ENCODE results near the gene LCN2. TPM values are rescaled to one million over a fixed set of nuclear protein-coding genes. Genes with fewer than 3 reads are reported as not detected.

Gene LCN2
- total and polyA plus RNA-seq, 2 experiments from 2014 or later: 2.0 TPM; not detected in 1

DNA sequence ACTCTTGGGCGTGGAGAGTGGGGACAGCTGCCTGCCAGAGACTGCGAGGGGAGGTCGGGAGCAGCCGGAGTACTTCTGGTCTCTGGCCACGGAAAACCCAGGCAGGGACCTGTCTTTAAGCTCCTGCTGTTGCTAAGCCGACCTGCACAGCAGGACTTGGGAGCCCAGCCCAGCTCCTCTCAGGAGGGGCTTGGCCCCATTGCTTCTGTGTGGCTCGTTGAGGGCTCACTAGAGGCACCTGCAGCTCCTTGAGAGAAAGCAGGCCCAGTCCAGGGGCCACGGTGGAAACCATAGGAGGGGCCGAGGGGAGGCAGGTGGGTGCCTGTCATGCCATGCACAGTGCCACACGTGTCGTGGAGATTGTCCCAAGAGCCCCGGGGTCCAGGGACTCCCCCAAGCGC, 3.3 kb upstream of the LCN2 start:
- Histone ChIP-seq H3K9me2 (ENCODE audit: insufficient read depth) (no peaks in the 10 kb centered on the region), H3K27me3 (ENCODE audit: insufficient read depth) (no peaks in the 10 kb centered on the region), H3K79me2 (replicated peaks; ENCODE audit: insufficient read depth) (no peaks in the 10 kb centered on the region), H2AFZ (no peak overlapping the region), H3F3A (replicated peaks; ENCODE audit: low read depth) (no peaks in the 10 kb centered on the region), H3K4me1 (ENCODE audit: insufficient read depth) (peaks cover 3% of the 10 kb centered on the region), H3K4me2 (no peak overlapping the region), H4K20me1 (replicated peaks; ENCODE audit: insufficient read depth) (no peaks in the 10 kb centered on the region), H3K36me3 (ENCODE audit: insufficient read depth) (no peaks in the 10 kb centered on the region), H3K27ac (ENCODE audit: low read depth) (no peak overlapping the region), H3K4me3 (no peak overlapping the region)
- H3K4me3 Mint-ChIP-seq: no peak overlapping the region
- no peaks in the 10 kb centered on the region for H3K9me3 Mint-ChIP-seq
- no peak for ATAC-seq
- H3K27me3 Mint-ChIP-seq (ENCODE audit: insufficient read depth, low read depth, poor library complexity): peaks cover 10% of the 10 kb centered on the region
- H3K36me3 Mint-ChIP-seq (ENCODE audit: low read depth): no peaks in the 10 kb centered on the region
- no peak overlapping the region for H3K27ac Mint-ChIP-seq
- no peak for TF ChIP-seq NANOG (IDR thresholded peaks at IDR 0.05; ENCODE audit: borderline replicate concordance)
- no peak for TF ChIP-seq JUNB (IDR thresholded peaks at IDR 0.05; ENCODE audit: unreplicated experiment)
- TF ChIP-seq, protein P1, sequence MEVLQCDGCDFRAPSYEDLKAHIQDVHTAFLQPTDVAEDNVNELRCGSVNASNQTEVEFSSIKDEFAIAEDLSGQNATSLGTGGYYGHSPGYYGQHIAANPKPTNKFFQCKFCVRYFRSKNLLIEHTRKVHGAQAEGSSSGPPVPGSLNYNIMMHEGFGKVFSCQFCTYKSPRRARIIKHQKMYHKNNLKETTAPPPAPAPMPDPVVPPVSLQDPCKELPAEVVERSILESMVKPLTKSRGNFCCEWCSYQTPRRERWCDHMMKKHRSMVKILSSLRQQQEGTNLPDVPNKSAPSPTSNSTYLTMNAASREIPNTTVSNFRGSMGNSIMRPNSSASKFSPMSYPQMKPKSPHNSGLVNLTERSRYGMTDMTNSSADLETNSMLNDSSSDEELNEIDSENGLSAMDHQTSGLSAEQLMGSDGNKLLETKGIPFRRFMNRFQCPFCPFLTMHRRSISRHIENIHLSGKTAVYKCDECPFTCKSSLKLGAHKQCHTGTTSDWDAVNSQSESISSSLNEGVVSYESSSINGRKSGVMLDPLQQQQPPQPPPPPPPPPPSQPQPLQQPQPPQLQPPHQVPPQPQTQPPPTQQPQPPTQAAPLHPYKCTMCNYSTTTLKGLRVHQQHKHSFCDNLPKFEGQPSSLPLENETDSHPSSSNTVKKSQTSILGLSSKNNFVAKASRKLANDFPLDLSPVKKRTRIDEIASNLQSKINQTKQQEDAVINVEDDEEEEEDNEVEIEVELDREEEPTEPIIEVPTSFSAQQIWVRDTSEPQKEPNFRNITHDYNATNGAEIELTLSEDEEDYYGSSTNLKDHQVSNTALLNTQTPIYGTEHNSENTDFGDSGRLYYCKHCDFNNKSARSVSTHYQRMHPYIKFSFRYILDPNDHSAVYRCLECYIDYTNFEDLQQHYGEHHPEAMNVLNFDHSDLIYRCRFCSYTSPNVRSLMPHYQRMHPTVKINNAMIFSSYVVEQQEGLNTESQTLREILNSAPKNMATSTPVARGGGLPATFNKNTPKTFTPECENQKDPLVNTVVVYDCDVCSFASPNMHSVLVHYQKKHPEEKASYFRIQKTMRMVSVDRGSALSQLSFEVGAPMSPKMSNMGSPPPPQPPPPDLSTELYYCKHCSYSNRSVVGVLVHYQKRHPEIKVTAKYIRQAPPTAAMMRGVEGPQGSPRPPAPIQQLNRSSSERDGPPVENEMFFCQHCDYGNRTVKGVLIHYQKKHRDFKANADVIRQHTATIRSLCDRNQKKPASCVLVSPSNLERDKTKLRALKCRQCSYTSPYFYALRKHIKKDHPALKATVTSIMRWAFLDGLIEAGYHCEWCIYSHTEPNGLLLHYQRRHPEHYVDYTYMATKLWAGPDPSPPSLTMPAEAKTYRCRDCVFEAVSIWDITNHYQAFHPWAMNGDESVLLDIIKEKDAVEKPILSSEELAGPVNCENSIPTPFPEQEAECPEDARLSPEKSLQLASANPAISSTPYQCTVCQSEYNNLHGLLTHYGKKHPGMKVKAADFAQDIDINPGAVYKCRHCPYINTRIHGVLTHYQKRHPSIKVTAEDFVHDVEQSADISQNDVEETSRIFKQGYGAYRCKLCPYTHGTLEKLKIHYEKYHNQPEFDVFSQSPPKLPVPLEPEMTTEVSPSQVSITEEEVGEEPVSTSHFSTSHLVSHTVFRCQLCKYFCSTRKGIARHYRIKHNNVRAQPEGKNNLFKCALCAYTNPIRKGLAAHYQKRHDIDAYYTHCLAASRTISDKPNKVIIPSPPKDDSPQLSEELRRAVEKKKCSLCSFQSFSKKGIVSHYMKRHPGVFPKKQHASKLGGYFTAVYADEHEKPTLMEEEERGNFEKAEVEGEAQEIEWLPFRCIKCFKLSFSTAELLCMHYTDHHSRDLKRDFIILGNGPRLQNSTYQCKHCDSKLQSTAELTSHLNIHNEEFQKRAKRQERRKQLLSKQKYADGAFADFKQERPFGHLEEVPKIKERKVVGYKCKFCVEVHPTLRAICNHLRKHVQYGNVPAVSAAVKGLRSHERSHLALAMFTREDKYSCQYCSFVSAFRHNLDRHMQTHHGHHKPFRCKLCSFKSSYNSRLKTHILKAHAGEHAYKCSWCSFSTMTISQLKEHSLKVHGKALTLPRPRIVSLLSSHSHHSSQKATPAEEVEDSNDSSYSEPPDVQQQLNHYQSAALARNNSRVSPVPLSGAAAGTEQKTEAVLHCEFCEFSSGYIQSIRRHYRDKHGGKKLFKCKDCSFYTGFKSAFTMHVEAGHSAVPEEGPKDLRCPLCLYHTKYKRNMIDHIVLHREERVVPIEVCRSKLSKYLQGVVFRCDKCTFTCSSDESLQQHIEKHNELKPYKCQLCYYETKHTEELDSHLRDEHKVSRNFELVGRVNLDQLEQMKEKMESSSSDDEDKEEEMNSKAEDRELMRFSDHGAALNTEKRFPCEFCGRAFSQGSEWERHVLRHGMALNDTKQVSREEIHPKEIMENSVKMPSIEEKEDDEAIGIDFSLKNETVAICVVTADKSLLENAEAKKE (CRISPR knock-in tag; IDR thresholded peaks at IDR 0.05): no peak
- no peak for TF ChIP-seq ZNF114 (CRISPR knock-in tag; IDR thresholded peaks at IDR 0.05)
- TF ChIP-seq CREB1 (CRISPR knock-in tag; IDR thresholded peaks at IDR 0.05; ENCODE audit: low read depth): no peak
- TF ChIP-seq, protein P2, sequence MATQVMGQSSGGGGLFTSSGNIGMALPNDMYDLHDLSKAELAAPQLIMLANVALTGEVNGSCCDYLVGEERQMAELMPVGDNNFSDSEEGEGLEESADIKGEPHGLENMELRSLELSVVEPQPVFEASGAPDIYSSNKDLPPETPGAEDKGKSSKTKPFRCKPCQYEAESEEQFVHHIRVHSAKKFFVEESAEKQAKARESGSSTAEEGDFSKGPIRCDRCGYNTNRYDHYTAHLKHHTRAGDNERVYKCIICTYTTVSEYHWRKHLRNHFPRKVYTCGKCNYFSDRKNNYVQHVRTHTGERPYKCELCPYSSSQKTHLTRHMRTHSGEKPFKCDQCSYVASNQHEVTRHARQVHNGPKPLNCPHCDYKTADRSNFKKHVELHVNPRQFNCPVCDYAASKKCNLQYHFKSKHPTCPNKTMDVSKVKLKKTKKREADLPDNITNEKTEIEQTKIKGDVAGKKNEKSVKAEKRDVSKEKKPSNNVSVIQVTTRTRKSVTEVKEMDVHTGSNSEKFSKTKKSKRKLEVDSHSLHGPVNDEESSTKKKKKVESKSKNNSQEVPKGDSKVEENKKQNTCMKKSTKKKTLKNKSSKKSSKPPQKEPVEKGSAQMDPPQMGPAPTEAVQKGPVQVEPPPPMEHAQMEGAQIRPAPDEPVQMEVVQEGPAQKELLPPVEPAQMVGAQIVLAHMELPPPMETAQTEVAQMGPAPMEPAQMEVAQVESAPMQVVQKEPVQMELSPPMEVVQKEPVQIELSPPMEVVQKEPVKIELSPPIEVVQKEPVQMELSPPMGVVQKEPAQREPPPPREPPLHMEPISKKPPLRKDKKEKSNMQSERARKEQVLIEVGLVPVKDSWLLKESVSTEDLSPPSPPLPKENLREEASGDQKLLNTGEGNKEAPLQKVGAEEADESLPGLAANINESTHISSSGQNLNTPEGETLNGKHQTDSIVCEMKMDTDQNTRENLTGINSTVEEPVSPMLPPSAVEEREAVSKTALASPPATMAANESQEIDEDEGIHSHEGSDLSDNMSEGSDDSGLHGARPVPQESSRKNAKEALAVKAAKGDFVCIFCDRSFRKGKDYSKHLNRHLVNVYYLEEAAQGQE (IDR thresholded peaks at IDR 0.05; ENCODE audit: unreplicated experiment): no peak
- TF ChIP-seq ZNF331 (CRISPR knock-in tag; IDR thresholded peaks at IDR 0.05; ENCODE audit: low read depth): no peak
- no peak for TF ChIP-seq EZH2 (IDR thresholded peaks at IDR 0.05; ENCODE audit: low read depth, unreplicated experiment)
- H3K4me1 Mint-ChIP-seq: peaks cover 9% of the 10 kb centered on the region
- no peak for DNase-seq (ENCODE audit: low spot score)

All from GM23338 (cell line).